Hepatocyte (in vitro differentiated cells): Measurements from ENCODE around the gene GAPT. TPM values are rescaled to one million over a fixed set of nuclear protein-coding genes. Genes with fewer than 3 reads are reported as not detected.

Source experiments
- DNase-seq: peaks from one replicate; pipeline ENCODE4 v3.0.0-alpha.2; 2016; ENCODE audit warnings: low spot score
- H2AFZ ChIP-seq: fragments of 200-600 bp; sonication (generic); 2 replicates; pipeline ENCODE4 v1.6.0; 2016; ENCODE audit warnings: antibody characterized with exemption, mild to moderate bottlenecking
- H3K27ac ChIP-seq: fragments of 200-600 bp; sonication (generic); 2 replicates; pipeline ENCODE4 v1.5.1; 2016; ENCODE audit warnings: mild to moderate bottlenecking
- H3K27me3 ChIP-seq: fragments of 200-600 bp; sonication (generic); 2 replicates; pipeline ENCODE4 v1.6.1; 2016
- H3K36me3 ChIP-seq: fragments of 200-600 bp; sonication (generic); replicated peaks from 2 replicates; pipeline ENCODE4 v1.5.1; 2016; ENCODE audit warnings: low read depth; ENCODE audit not compliant: insufficient read depth
- H3K4me1 ChIP-seq: fragments of 200-600 bp; sonication (generic); 2 replicates; pipeline ENCODE4 v1.5.1; 2016; ENCODE audit warnings: mild to moderate bottlenecking, moderate library complexity; ENCODE audit not compliant: insufficient read depth
- H3K4me2 ChIP-seq: fragments of 200-600 bp; sonication (generic); 2 replicates; pipeline ENCODE4 v1.6.0; 2016
- H3K4me3 ChIP-seq: fragments of 200-600 bp; sonication (generic); 2 replicates; pipeline ENCODE4 v1.5.1; 2016; ENCODE audit warnings: mild to moderate bottlenecking
- H3K79me2 ChIP-seq: fragments of 200-600 bp; sonication (generic); 2 replicates; pipeline ENCODE4 v1.6.0; 2017; ENCODE audit warnings: mild to moderate bottlenecking
- H3K9me2 ChIP-seq: fragments of 200-600 bp; sonication (generic); replicated peaks from 2 replicates; pipeline ENCODE4 v1.6.0; 2017; ENCODE audit warnings: mild to moderate bottlenecking; ENCODE audit not compliant: insufficient read depth
- H3K9me3 ChIP-seq: fragments of 200-600 bp; sonication (generic); 2 replicates; pipeline ENCODE4 v1.5.1; 2016; ENCODE audit warnings: low read depth, mild to moderate bottlenecking
- H4K20me1 ChIP-seq: fragments of 200-600 bp; sonication (generic); 2 replicates; pipeline ENCODE4 v1.6.0; 2016; ENCODE audit warnings: mild to moderate bottlenecking; ENCODE audit not compliant: insufficient read depth, poor library complexity, severe bottlenecking
- EZH2 ChIP-seq: fragments of 200-600 bp; sonication (generic); IDR thresholded peaks from 2 replicates; pipeline ENCODE4 v1.6.1; 2016; ENCODE audit warnings: antibody characterized with exemption, mild to moderate bottlenecking, borderline replicate concordance
- EZH2phosphoT487 ChIP-seq: fragments of 200-600 bp; sonication (generic); IDR thresholded peaks from one replicate; pipeline ENCODE4 v1.6.1; 2018; ENCODE audit warnings: antibody characterized with exemption, mild to moderate bottlenecking, low read depth, moderate library complexity; ENCODE audit not compliant: unreplicated experiment, severe bottlenecking
- WGBS: methylation state at CpG from one replicate; pipeline ENCODE4 v1.1.6; 2016; ENCODE audit warnings: low lambda C conversion rate; ENCODE audit errors: missing lambda C conversion rate; 5-methylcytosine and 5-hydroxymethylcytosine counted together
- polyA plus RNA-seq: library from polyadenylated mRNA; unstranded; fragments of >200 nt; fragmentation: Nextera tagmentation; extraction: Ambion mirVana; gene quantifications from 2 replicates; pipeline ENCODE4 v1.2.1, GENCODE V29; 2016
- total RNA-seq: library from RNA; depleted of rRNA; stranded (reverse); fragments of >200 nt; gene quantifications from 2 replicates; pipeline ENCODE4 v1.2.3, GENCODE V29; 2014
- TF ChIP-seq, protein P1 (sequence below): fragments of 200-600 bp; sonication (generic); IDR thresholded peaks from 2 replicates; pipeline ENCODE4 v1.5.1; 2016; ENCODE audit warnings: antibody characterized with exemption, mild to moderate bottlenecking; ENCODE audit not compliant: poor library complexity

GAPT gene
- total and polyA plus RNA-seq, 2 experiments from 2014 or later = not detected

DNA sequence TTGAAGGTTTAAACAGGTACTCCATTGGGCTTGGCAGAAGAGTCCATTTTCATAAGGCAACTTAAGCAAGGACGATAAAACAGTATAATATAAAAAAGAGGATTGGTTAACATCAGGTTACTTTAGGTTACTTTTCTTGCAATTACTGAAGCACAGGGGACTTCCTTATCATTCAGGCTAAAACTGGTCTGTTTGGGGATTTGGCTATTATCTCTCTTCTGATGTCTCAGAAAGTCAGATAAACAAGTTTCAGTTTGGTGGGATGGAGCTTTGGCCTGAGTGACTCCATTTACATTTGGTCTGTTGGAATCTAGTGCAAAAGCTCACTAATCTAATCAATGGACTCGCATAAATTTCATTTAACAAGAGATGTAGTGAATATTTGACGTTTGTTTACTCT is 8.0 kb downstream of the GAPT start:
- Histone ChIP-seq H3K27ac (no peak overlapping the region), H3K9me3 (no peaks in the 10 kb centered on the region), H3K36me3 (no peaks in the 10 kb centered on the region), H3K4me2 (no peak overlapping the region), H3K4me3 (no peak overlapping the region), H3K27me3 (no peaks in the 10 kb centered on the region), H3K4me1 (no peaks in the 10 kb centered on the region), H2AFZ (no peak overlapping the region), H3K79me2 (no peaks in the 10 kb centered on the region), H4K20me1 (no peaks in the 10 kb centered on the region), H3K9me2 (no peaks in the 10 kb centered on the region)
- WGBS = 37% methylated on average over 3 of the region's 3 CpGs
- TF ChIP-seq EZH2 (no peak), EZH2phosphoT487 (no peak)
- TF ChIP-seq, protein P1, sequence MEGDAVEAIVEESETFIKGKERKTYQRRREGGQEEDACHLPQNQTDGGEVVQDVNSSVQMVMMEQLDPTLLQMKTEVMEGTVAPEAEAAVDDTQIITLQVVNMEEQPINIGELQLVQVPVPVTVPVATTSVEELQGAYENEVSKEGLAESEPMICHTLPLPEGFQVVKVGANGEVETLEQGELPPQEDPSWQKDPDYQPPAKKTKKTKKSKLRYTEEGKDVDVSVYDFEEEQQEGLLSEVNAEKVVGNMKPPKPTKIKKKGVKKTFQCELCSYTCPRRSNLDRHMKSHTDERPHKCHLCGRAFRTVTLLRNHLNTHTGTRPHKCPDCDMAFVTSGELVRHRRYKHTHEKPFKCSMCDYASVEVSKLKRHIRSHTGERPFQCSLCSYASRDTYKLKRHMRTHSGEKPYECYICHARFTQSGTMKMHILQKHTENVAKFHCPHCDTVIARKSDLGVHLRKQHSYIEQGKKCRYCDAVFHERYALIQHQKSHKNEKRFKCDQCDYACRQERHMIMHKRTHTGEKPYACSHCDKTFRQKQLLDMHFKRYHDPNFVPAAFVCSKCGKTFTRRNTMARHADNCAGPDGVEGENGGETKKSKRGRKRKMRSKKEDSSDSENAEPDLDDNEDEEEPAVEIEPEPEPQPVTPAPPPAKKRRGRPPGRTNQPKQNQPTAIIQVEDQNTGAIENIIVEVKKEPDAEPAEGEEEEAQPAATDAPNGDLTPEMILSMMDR = no peak
- DNase-seq = no peak

DNA sequence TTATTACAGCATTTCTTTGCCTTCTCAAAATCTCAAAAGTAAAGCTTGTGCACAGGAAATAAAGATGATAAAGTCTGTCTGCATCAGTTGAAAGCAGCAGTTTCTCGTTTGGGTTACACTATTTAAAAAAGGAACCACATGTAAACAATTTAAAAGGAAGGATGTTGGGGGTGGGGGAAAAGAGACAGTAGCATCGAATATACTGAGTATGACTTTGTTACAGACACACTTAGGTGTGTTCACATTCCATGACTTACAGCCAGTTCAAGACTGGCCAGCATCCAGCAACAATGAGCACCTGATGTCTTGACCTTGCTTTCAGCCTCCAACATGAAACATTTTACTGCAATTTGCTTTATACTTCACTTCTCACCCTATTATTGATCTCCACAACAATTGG is 8.7 kb downstream of the GAPT start:
- Histone ChIP-seq H3K36me3 (no peaks in the 10 kb centered on the region), H3K79me2 (no peaks in the 10 kb centered on the region), H3K4me3 (no peak overlapping the region), H3K4me1 (no peaks in the 10 kb centered on the region), H3K4me2 (no peak overlapping the region), H2AFZ (no peak overlapping the region), H3K27me3 (no peaks in the 10 kb centered on the region), H3K9me3 (no peaks in the 10 kb centered on the region), H4K20me1 (no peaks in the 10 kb centered on the region), H3K27ac (no peak overlapping the region), H3K9me2 (no peaks in the 10 kb centered on the region)
- 22% methylated on average over 2 of the region's 2 CpGs for WGBS
- no peak for TF ChIP-seq EZH2
- TF ChIP-seq, protein P1 = no peak
- no peak for TF ChIP-seq EZH2phosphoT487
- DNase-seq = no peak

DNA sequence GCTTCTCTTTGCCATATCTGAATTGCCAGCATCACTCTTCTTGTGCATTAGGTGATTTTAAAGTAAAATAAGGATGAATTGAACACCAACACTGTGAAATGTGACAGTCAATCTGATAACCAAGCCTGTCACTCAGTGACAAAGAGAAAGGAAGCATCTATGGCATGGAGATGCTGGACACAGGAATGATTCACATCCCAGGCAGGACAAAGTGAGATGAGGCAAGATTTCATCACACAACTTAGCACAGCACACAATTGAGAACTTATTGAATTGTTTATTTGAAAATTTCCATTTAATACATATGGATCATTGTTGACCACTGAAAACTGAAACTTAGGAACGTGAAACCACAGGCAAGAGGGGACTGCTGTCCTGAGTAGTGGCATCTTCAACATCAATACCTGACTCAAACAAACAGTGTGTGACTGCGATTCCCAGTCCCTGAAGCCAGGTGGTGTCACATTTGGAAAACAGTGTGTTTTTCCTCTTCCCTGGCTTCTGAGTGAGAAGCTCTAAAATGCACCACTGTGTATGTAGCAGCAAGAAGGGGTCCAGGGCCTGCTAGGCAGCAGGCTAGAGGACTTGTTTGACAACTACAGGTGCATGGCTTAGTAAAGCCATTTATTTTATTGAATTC is 10.7 kb downstream of the GAPT start:
- no peaks in the 10 kb centered on the region for H3K9me3 ChIP-seq
- no peaks in the 10 kb centered on the region for H3K79me2 ChIP-seq
- no peak for DNase-seq
- H2AFZ ChIP-seq = no peak overlapping the region
- no peaks in the 10 kb centered on the region for H4K20me1 ChIP-seq
- H3K4me2 ChIP-seq = no peak overlapping the region
- no peak overlapping the region for H3K4me3 ChIP-seq
- no peaks in the 10 kb centered on the region for H3K9me2 ChIP-seq
- no peaks in the 10 kb centered on the region for H3K36me3 ChIP-seq
- 95% methylated on average over 2 of the region's 2 CpGs for WGBS
- TF ChIP-seq, protein P1 = peak; percentile 5
- TF ChIP-seq EZH2 = no peak
- H3K27ac ChIP-seq = no peak overlapping the region
- H3K4me1 ChIP-seq = no peaks in the 10 kb centered on the region
- no peaks in the 10 kb centered on the region for H3K27me3 ChIP-seq
